HL-60 (cell line): ENCODE results near the gene HTN1.

Source experiments
- CTCF ChIP-seq: IDR thresholded peaks from one replicate; pipeline ENCODE4 v1.5.1; 2011; ENCODE audit warnings: low read length, control low read depth, inconsistent platforms; ENCODE audit not compliant: insufficient read depth
- REST ChIP-seq: IDR thresholded peaks from 2 replicates; pipeline ENCODE4 v1.6.1; 2012; ENCODE audit warnings: low read depth; ENCODE audit not compliant: insufficient replicate concordance

- TF ChIP-seq CTCF (no peak), REST (no peak)
Measured at GRCh38 chr4:70041652-70042286, 8.5 kb upstream of the HTN1 start.
